Measurements from ENCODE around the gene MESP2.

MESP2 gene

GRCh38 chr15:89802231-89802928 is 26.2 kb downstream of the MESP2 start:
- no peak for DNase-seq (ENCODE audit: low read depth)

GRCh38 chr15:89802986-89803824 is 27.1 kb downstream of the MESP2 start:
- no peak for DNase-seq (ENCODE audit: low read depth)

GRCh38 chr15:89803941-89804800 is 28.0 kb downstream of the MESP2 start:
- DNase-seq (ENCODE audit: low read depth) = no peak

GRCh38 chr15:89805241-89806209 is 29.4 kb downstream of the MESP2 start:
- DNase-seq (ENCODE audit: low read depth) = no peak

DNA sequence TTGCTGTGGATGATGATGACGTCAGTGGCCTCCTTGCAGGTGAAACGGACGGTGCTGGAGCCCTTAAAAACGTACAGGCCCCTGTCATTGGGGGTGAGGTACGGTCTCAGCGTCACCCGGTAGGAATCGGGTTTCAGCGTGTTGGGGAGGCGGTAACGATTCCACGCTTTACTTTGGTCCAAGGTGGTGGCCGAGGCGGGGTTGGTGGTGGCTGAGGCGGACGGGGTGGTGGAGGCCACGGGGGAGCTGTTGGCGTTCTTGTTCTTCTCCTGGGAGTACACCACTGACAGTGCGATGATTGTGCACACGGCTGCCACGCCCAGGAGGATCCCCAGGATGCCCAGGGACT is 30.1 kb downstream of the MESP2 start:
- DNase-seq (ENCODE audit: low read depth) = no peak

GRCh38 chr15:89806559-89807550 is 30.7 kb downstream of the MESP2 start:
- no peak for DNase-seq (ENCODE audit: low read depth)

DNA sequence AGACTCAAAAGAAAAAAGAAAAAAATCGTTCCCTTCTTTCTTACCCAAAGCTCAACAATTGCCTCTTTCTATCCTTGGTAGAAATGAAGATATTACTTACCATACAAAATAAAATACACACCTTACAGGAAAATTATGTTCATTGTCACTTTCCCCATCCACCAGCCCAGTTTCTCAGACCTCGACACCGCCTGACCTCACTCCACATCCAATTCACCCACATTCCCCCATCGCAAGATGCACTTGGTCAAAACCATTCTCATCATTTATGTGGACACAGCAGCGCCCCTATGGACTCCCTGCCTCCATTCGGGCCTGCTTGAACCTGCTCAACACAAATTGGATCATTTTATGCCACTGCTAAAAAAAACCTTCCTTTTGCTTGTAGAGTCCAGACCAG is 31.6 kb downstream of the MESP2 start:
- no peak for DNase-seq (ENCODE audit: low read depth)

- DNase-seq (ENCODE audit: low read depth) = no peak
These were observed 32.2 kb downstream of the MESP2 start for GRCh38 chr15:89808160-89808870.

- DNase-seq (ENCODE audit: low read depth) = no peak
These were observed 33.1 kb downstream of the MESP2 start for GRCh38 chr15:89809093-89809786.

DNA sequence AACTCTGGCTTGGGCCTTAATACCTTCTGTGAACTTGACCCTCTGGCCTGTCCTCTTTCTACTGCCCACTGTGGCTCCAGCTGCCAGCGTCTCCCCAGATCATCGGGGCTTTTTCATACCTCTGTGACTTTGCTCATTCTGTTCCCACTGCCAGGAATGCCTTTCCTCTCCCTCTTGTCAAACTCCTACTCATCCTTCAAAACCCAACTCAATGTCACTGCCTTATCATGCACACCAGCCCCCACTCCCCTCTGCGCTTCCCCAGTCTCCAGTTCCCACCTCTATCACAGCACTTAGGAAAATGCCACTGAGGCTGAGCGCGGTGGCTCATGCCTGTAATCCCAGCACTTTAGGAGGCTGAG is 33.6 kb downstream of the MESP2 start:
- DNase-seq (ENCODE audit: low read depth) = no peak

DNA sequence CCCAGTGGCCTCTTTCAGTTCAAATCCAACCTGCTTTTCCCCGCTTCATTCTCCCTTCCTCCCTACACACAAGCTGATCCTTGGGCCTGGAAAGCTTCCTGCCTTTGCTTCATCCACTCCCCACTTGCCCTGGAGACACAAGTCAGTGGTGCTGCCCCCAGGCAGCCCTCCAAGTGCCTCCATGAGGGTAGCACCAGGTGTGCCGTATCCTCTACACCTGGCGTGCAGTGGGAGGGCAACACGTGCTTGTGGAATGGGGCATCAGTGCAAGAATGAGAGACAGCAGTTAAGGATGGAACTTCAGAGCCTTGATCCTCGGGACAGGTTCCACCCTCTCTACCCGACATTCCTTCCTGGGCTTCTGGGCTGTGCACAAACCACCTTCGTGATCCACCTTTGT is 34.7 kb downstream of the MESP2 start:
- DNase-seq (ENCODE audit: low read depth) = no peak

DNA sequence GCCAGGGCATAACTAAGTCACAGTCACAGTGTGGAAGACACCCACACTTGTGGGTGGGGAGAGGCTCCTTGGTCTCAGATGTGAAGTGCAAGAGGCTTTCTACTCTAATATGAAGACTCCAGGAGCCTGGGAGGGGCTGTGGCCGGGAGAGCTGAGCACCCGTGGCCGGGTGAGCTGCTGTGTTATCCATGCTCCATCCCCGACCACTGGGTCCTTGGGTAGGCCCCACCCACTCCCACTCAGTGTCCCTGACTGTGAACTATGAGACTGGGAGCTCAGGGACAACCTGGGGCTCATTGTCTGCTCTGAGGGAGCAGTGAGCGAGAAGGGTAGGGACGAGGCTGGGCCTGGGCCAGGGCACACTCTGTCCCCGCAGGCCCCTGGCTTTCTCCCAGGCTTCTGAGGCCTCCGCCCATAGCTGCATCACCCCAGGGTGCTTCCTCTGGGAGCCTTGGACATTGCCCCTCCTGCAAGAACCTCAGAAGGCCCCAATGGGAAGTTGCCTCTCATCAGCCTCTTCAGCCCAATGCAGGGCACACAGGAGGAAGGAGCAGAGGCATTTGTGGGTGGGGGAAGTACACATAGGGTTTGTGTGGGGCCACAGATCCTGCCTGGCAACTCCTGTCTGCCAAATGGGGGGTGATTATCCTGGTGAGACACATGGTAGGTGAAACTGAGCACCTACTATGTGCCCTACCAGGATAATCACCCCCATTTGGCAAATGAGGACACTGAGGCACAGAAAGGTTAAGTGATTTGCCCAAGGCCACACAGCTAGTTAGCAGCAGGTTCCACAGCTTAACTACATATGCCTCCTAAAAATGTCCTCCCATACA is 36.1 kb downstream of the MESP2 start:
- no peak for DNase-seq (ENCODE audit: low read depth)

DNA sequence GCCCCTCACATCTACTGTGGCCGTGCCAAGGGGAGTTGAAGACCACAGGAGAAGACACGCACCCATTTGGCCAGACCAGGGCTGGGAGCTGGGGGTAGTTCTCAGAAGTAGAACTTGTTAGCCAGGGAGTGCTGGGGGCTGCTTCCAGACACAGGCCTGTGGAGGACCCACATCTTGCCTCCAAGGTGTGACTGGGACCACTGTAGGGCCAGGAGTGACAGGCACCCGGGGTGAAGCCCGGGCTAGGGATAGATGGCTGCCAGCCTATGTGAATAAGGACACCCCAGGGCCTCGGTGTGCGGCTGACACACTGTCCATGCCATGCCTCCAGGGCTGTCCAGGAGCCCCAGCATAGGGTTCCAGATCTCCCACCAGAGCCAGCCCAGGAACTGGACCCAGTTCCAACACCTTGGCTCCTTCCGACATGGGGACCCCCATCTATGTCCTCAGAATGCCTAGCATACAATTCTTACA is 36.8 kb downstream of the MESP2 start:
- DNase-seq (ENCODE audit: low read depth) = no peak

- no peak for DNase-seq (ENCODE audit: low read depth)
These were observed 37.4 kb downstream of the MESP2 start for GRCh38 chr15:89813381-89814111.

DNA sequence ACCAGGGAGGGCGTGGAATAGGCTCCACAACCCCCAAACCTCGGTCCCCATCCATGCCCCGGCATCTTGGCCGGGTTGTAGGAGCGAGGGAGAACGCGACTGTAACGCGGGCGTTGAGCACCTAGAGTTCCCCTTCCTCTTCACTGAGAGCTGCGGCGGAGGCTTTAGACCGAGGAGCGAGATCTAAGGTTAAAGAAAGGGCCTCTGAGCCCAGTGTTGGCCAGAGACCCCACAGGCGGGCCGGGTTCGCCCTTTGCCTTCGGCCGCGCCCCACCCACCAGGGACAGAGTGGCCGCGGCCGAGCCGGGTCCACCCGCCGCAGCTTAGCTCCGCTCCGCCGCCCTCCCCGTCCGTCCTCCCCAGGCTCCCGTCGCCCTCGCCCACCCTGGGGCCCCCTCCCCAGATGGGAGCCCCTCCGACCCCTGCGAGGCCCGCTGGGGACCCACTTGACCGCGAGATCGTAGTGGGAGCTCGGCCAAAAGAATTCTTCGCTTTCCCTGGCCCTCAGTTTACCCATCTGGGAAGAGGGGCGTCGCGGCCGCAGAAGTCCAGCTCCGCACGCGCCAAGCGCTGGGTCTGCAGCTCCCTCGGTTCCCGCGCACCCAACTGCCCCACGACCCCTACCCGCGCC is 38.1 kb downstream of the MESP2 start:
- DNase-seq (ENCODE audit: low read depth) = no peak

DNA sequence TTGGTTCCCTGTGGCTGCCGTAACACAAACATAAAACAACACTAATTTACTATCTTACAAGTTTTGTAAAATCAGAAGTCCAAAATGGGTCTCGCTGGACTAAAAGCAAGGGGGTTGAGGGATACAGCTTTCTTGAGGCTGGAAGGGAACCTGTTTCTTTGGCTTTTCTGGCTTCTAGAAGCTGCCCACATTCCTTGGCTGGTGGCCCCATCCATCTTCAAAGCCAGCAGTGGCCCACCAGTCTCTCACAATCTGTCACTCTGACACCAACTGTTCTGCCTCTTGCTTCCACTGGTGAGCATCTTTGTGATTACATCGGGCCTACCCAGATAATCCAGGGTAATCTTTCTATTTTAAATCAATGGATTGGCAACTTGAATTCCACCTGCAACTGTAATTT is 39.6 kb downstream of the MESP2 start:
- no peak for DNase-seq (ENCODE audit: low read depth)

Measured in stimulated activated CD8-positive, alpha-beta memory T cell treated with anti-CD3 and anti-CD28 coated beads, Interleukin-15, amount 100 ng/mL, for 24 hours (primary cell).